Measurements from ENCODE around the gene CCL14. TPM values are rescaled to one million over a fixed set of nuclear protein-coding genes. Genes with fewer than 3 reads are reported as not detected.
A peak's percentile ranks its signal among the peaks of the same experiment; 100 is the strongest.

CCL14 gene
- total RNA-seq, 4 donors from 2014 or later = 6.3 to 8.3 (median 6.7) TPM

GRCh38 chr17:36011201-36011600 lies 24.7 kb upstream of the CCL14 start:
- no peaks in the 10 kb centered on the region for H3K4me1 ChIP-seq
- no peak overlapping the region for H3K27ac ChIP-seq
- H3K4me3 ChIP-seq = no peak overlapping the region
- H3K36me3 ChIP-seq = no peaks in the 10 kb centered on the region
- TF ChIP-seq, protein P1, sequence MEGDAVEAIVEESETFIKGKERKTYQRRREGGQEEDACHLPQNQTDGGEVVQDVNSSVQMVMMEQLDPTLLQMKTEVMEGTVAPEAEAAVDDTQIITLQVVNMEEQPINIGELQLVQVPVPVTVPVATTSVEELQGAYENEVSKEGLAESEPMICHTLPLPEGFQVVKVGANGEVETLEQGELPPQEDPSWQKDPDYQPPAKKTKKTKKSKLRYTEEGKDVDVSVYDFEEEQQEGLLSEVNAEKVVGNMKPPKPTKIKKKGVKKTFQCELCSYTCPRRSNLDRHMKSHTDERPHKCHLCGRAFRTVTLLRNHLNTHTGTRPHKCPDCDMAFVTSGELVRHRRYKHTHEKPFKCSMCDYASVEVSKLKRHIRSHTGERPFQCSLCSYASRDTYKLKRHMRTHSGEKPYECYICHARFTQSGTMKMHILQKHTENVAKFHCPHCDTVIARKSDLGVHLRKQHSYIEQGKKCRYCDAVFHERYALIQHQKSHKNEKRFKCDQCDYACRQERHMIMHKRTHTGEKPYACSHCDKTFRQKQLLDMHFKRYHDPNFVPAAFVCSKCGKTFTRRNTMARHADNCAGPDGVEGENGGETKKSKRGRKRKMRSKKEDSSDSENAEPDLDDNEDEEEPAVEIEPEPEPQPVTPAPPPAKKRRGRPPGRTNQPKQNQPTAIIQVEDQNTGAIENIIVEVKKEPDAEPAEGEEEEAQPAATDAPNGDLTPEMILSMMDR (IDR thresholded peaks at IDR 0.05) = no peak
- no peak for TF ChIP-seq POLR2A (IDR thresholded peaks at IDR 0.05)
- no peaks in the 10 kb centered on the region for H3K27me3 ChIP-seq
- H3K9me3 ChIP-seq = no peaks in the 10 kb centered on the region
- DNase-seq = no peak

GRCh38 chr17:36008998-36009665 lies 22.6 kb upstream of the CCL14 start:
- H3K4me1 ChIP-seq = no peaks in the 10 kb centered on the region
- peak in 1 of 3 donors; percentile 66 for DNase-seq
- no peaks in the 10 kb centered on the region for H3K9me3 ChIP-seq
- TF ChIP-seq, protein P1 (IDR thresholded peaks at IDR 0.05) = peak in 4 of 6 experiments; percentile 28 to 48 (median 36)
- no peak for TF ChIP-seq POLR2A (IDR thresholded peaks at IDR 0.05)
- H3K36me3 ChIP-seq = no peaks in the 10 kb centered on the region
- no peak overlapping the region for H3K4me3 ChIP-seq
- no peak overlapping the region for H3K27ac ChIP-seq
- no peaks in the 10 kb centered on the region for H3K27me3 ChIP-seq

GRCh38 chr17:36004594-36005108 lies 18.1 kb upstream of the CCL14 start:
- Histone ChIP-seq H3K4me3 (no peak overlapping the region), H3K9me3 (no peaks in the 10 kb centered on the region), H3K4me1 (peaks cover 0 to 16% (median 0%) of the 10 kb centered on the region in 4 donors), H3K27me3 (no peaks in the 10 kb centered on the region), H3K27ac (no peak overlapping the region), H3K36me3 (no peaks in the 10 kb centered on the region)
- DNase-seq = peak in 1 of 3 donors; percentile 23
- TF ChIP-seq, protein P1 (IDR thresholded peaks at IDR 0.05) = no peak
- TF ChIP-seq POLR2A (IDR thresholded peaks at IDR 0.05) = no peak

DNA sequence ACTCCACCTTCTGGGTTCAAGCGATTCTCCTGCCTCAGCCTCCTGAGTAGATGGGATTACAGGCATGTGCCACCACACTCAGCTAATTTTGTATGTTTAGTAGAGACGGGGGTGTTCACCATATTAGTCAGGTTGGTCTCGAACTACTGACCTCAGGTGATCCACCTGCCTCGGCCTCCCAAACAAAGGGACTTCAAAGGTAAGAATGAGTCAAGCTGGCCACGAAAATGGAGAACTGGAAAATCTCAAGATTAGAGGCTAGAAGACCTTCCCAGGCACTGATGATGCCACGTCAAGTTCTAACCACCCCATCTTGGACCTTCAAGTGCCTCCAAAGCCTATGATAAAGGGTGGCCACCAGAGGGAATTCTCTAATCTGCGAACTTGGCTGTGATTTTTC lies 16.1 kb upstream of the CCL14 start:
- H3K4me3 ChIP-seq = no peak overlapping the region
- H3K9me3 ChIP-seq = no peaks in the 10 kb centered on the region
- no peak for DNase-seq
- peaks cover 0 to 16% (median 0%) of the 10 kb centered on the region in 4 donors for H3K4me1 ChIP-seq
- peak overlapping the region in 2 of 4 donors; percentile 87 to 96 for H3K27ac ChIP-seq
- no peaks in the 10 kb centered on the region for H3K27me3 ChIP-seq
- H3K36me3 ChIP-seq = peaks cover 0 to 9% (median 0%) of the 10 kb centered on the region in 3 donors
- TF ChIP-seq, protein P1 (IDR thresholded peaks at IDR 0.05) = no peak
- TF ChIP-seq POLR2A (IDR thresholded peaks at IDR 0.05) = no peak

GRCh38 chr17:36001862-36002603 lies 15.5 kb upstream of the CCL14 start:
- H3K27me3 ChIP-seq = no peaks in the 10 kb centered on the region
- H3K27ac ChIP-seq = peak overlapping the region in 3 of 4 donors; percentile 63 to 96 (median 87)

More at GRCh38 chr17:36001862-36002603, 15.5 kb upstream of the CCL14 start:
- TF ChIP-seq POLR2A (IDR thresholded peaks at IDR 0.05) = no peak
- TF ChIP-seq, protein P1 (IDR thresholded peaks at IDR 0.05) = no peak
- Histone ChIP-seq H3K9me3 (no peaks in the 10 kb centered on the region), H3K4me1 (peaks cover 0 to 16% (median 0%) of the 10 kb centered on the region in 4 donors), H3K36me3 (peaks cover 0 to 9% (median 0%) of the 10 kb centered on the region in 3 donors), H3K4me3 (peak overlapping the region in 2 of 4 donors; percentile 55 to 58)
- DNase-seq = peak in 2 of 3 donors; percentile 90
